ENCODE results near the gene KCNE4.

The KCNE4 gene

GRCh38 chr2:223051693-223052289 is at the start of gene KCNE4:
TSS of gene KCNE4 (plus strand) at chr2:223052190. CDS start at chr2:223052831, 641 bp downstream.
- DNase-seq = no peak

DNA sequence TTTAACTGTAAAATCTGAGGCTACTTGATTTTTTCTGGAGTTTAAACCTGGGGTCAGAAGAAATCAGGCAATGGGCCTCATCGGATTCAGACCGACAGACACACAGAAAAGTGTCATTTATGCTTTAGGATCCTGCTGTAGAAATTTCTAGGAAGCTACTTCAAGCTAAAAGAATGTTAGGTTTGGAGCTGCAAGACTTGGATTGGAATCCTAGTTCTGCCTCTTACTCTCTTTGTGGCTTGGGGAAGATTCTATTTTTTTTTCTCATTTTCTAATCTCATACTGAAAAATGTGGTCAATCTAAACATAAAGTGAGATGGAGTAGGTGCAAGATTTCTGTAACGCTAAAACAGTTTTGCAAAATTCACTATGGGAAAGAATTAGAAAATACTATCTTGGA is 48.8 kb upstream of the KCNE4 start:
- DNase-seq = no peak

DNA sequence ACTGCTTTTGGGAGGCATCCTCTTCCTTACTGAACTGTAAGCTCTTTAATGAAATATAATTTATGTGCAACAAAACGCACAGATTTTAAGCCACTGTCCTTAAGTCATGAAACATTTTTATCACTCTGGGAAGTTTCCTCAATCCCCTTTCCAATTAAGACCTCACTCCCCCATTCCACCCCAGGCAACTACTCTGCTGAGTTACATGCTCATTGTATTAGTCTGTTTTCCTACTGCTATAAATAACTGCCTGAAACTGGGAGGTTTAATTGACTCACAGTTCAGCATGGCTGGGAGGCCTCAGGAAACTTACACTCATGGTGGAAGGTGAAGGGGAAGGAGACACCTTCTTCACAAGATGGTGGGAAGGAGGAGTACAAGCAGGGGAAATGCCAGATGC is 46.5 kb upstream of the KCNE4 start:
- no peak for DNase-seq

DNA sequence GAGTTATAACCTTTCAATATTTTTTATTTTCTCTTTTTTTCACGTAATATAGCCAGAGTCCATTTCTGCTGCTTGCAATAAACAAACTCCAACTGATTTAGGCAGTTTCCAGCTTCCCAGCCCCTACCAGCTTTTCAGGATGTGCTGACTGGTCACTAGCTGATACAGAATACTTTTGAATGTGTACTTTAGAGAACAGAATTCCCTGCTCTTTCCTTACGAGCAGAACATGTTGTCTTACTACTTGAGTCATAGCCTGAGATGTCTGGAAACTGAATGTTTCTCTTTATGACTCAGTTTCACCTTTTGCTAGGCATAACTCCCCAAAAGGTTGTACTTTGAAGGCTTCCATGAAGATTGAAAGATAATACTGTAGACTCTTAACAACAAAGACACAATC is 44.5 kb upstream of the KCNE4 start:
- no peak for DNase-seq

DNA sequence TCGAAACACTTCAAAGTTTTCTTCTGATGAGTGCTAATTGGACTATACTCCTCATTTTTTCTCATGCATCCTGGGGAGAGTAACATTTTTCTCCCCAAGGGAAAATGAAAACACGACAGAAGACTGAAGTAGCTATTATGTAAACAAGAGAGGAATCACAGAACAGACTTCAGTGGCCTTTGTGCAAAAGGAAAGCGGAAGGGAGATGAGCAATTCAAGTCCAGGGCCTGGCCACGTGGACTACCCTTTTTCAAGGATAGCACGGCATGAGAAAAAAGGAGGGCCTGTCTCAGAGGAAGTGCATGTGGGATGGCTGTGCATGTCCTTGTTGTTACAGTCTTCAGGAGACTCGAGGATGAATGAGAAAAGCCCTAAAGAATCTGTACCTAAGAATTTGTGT is 43.8 kb upstream of the KCNE4 start:
- no peak for DNase-seq

DNA sequence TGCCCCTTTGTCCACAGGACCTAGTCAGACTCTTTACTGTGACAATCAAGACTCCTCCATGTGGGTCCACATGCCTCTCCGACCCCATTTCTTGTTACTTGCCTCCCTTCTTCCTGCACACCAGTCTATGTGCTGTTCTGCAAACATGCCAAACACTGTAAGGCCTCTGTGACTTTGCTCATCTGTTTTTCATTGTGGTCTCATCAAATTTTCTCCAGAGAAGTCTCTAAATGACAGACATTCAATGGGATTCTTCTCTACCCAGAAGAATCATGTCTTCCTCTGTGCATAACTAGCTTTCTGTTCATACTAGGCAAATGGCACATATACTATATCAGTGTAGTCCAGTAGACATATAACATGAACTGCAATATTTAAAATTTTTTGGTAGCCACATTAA is 43.0 kb upstream of the KCNE4 start:
- DNase-seq = no peak

GRCh38 chr2:223010641-223011040 is 41.3 kb upstream of the KCNE4 start:
- no peak for DNase-seq

DNA sequence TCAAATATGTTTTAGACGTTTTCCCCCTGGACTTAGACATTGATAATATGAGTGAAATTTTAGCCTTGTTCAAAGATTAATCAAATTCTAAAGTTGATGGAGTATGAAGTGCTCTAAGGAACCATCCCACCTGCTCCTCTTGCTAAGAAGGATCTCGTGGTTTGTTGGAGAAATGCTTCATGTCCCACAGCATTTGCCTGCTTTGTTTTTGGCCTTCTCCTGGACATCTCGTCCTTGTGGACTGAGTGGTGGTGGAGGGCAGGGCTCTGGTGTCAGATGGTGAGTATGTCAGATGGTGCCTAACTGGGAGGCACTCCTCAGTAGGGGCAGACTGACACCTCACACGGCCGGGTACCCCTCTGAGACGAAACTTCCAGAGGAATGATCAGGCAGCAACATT is 39.7 kb upstream of the KCNE4 start:
- no peak for DNase-seq

- no peak for DNase-seq
These were observed 32.5 kb upstream of the KCNE4 start for GRCh38 chr2:223019390-223019930.

DNA sequence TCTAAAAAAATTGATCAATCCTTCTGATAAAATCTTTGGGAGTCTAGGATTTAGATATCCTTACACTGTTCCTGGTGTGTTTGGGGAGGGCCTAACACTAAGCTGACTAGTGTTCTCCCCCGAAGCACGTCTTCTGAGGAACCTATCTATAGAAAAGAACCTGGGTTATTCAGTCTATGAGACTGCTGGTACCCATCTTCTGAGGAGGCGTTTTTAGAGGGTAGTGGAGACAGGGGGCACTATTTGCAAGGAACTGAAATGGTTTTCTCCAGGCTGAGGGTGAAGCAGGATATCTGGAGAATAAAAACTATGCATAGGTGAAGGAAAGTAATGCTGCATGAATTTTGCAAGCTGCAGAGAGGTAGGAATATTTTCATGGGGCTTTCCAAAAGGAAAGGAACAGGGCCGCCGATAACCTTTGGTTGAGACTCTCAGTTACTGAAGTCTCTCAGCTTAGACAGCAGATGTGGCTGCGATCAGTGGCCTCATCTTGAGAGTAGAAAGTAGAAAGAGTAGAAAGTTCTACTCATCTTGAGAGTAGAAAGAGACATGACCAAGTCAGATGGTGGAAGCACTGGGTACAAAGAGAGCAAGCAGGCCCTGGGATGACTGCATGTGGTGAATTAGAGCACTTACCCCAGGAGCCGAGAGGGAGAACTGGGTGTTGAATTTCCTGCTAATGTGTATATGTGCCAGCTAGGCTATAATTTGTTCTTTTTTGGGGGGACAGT is 31.8 kb upstream of the KCNE4 start:
- no peak for DNase-seq

DNA sequence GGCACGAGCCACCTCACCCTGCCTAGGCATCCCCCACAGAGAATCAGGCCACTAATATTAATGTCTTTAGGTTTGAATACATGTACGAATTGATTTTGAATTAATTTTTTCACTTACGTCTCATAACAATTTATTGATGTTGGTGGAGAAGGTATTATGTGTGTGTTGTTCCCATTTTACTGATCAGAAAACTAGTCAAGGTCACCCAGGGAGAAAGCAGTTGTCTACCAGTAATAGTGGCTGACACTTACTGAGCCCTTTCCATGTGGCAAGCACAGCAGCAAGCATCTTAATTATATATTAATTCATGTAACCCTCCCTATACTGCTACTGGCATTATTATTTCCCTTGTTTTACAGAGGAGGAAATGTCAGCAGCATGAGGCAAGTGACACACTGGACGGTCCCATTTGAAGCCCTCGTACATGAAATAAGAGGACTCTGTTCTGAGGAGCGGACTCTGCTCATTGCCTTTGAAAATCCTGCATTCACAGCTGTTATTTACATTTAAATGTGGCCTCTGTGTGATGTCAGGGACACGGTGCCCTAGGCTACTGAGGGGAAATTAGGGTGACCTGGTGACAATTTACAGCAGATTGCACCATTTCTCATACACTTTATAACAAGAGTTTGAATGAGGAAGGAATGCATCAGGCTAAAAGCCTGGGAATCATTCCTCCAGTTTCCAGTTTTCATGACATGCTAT is 30.9 kb upstream of the KCNE4 start:
- no peak for DNase-seq

GRCh38 chr2:223026357-223027110 is 25.5 kb upstream of the KCNE4 start:
- no peak for DNase-seq

DNA sequence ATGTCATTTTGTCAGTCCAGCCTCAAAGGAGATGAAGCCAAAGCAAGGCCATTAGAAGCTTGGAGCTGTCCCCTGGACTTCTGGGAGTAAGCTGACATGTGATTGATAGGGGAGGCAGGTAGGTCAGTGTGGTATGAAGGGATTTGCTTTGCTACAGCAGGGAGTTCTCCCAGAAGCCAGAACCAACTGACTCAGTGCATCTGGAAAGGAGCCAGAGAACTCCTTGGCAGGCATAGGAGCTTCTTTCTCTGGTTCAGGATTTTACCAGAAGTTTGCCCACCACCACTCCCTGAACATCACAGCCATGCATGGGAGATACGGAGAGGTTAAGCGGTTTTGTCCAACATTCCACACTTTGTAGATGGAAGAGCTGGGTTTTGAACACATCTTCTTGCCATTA is 24.5 kb upstream of the KCNE4 start:
- no peak for DNase-seq

GRCh38 chr2:223029287-223029686 is 22.7 kb upstream of the KCNE4 start:
- DNase-seq = no peak

GRCh38 chr2:223032187-223033142 is 19.5 kb upstream of the KCNE4 start:
- DNase-seq = no peak

DNA sequence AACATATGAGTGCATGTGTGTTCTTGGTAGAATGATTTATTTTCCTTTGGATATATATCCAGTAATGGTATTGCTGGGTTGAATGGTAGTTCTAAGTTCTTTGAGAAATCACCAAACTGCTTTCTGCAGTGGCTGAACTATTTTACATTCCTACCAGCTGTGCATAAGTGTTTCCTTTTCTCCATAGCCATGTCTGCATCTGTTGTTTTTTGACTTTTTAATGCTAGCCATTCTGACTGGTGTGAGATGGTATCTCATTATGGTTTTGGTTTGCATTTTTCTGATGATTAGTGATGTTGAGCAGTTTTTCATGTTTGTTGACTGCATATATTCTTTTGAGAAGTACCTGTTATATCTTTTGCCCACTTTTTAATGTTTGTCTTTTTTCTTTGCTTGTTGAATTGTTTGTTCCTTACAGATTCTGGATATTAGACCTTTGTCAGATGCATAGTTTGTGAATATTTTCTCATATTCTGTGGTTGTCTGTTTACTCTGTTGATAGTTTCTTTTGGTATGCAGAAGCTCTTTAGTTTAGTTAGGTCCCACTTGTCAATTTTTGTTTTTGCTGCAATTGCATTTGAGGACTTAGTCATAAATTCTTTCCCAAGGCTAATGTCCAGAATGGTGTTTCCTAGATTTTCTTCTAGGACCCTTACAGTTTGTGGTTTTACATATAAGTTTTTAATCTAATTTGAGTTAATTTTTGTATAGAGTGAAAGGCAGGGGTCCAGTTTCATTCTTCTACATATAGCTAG is 17.6 kb upstream of the KCNE4 start:
- no peak for DNase-seq

DNA sequence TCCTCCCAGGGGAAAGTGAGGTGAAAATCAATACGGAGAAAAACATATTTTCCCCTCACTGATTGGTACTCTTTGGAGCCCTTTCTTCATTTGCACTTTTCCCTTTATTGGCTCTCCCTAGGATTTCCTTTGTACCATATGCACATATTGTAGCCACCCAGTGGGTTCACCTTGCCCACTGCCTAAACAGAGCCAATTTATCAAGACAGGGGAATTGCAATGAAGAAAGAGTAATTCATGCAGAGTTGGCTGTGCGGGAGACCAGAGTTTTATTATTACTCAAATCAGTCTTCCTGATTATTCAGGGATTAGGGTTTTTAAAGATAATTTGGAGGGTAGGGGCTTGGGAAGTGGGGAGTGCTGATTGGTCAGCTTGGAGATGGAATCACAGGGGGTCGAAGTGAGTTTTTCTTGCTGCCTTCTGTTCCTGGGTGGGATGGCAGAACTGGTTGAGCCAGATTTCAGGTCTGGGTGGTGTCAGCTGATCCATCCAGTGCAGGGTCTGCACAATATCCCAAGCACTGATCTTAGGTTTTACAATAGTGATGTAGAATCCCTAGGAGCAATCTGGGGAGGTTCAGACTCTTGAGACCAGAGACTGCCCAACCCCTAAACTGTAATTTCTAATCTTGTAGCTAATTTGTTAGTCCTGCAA is 15.1 kb upstream of the KCNE4 start:
- no peak for DNase-seq

- no peak for DNase-seq
These were observed 14.6 kb upstream of the KCNE4 start for GRCh38 chr2:223037445-223037800.

DNA sequence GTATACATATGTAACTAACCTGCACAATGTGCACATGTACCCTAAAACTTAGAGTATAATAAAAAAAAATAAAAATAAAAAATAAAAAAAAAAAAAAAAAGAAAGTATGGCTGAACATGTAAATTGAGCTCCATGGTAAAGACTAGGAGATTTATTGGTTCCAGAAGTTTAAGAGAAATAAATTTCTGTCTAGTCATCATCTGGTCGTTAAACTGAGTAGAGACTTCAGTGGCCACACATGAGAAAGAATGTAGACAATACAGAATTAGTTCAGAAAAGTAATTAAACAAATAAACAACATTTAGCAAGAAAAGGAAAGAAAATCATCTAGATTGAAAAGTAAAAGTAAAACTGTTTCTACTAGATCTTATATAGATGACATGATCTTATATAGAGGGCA is 12.4 kb upstream of the KCNE4 start:
- no peak for DNase-seq

DNA sequence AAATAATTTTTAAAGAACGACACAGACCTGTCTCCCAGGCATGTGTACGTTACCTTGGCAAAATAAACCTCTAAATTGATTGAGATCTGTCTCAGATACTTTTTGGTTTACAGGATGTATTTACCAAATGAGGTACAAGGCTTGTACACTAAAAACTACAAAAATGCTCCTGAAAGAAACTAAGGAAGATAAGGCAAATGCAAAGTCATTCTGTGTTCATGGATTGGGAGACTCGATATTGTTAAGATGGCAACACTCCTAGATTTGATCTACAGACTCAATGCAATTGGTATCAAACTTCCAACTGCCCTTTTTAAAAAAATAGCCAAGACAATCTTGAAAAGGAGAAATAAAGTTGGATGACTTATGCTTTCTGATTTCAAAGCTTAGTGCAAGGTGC is 11.5 kb upstream of the KCNE4 start:
- no peak for DNase-seq
